ENCODE data around the gene IZUMO4. TPM values are rescaled to one million over a fixed set of nuclear protein-coding genes. Genes with fewer than 3 reads are reported as not detected.

Gene IZUMO4
- 10 to 100 TPM in 2 of 6 donors, 1 to 10 TPM in 3, under 1 TPM in 1; 0.59 to 61.8 (median 6.4) TPM for total RNA-seq

GRCh38 chr19:2096480-2097202 lies at the start of gene IZUMO4:
Gene IZUMO4 (plus strand): TSS chr19:2096915. CDS start chr19:2096946, 31 bp downstream.
- 0% methylated on average over 20 to 30 of the region's 70 CpGs for WGBS, 2 donors
- ATAC-seq (ENCODE audit: low FRiP score in 2 of 2), result peak; percentile 94 to 95

GRCh38 chr19:2047076-2047448 lies 49.7 kb upstream of the IZUMO4 start:
- ATAC-seq (ENCODE audit: low FRiP score in 2 of 2), result no peak
- peaks cover 81 to 85% (median 83%) of the 10 kb centered on the region in 4 donors for H3K4me1 ChIP-seq
- H3K4me3 ChIP-seq, result peak overlapping the region in 1 of 4 donors; percentile 100
- 79% methylated on average over 6 of the region's 6 CpGs; no CpG with 5 or more reads in 1 of the 2 donors for WGBS, 2 donors
- H3K27me3 ChIP-seq, result no peaks in the 10 kb centered on the region
- DNase-seq, result no peak
- H3K9me3 ChIP-seq, result no peaks in the 10 kb centered on the region
- peak overlapping the region; percentile 95 to 100 (median 98) for H3K27ac ChIP-seq
- peaks cover 15 to 72% (median 45%) of the 10 kb centered on the region in 4 donors for H3K36me3 ChIP-seq
- TF ChIP-seq EP300 (IDR thresholded peaks at IDR 0.05) (no peak), CTCF (IDR thresholded peaks at IDR 0.05) (no peak), POLR2AphosphoS5 (IDR thresholded peaks at IDR 0.05) (no peak), POLR2A (IDR thresholded peaks at IDR 0.05) (no peak)

More at GRCh38 chr19:2096480-2097202, at the start of gene IZUMO4:
- H3K27ac ChIP-seq, result peak within 1 kb of the TSS; percentile 90 to 96 (median 94)
- peak; percentile 28 to 67 (median 50) for TF ChIP-seq CTCF (IDR thresholded peaks at IDR 0.05)
- TF ChIP-seq EP300 (IDR thresholded peaks at IDR 0.05), result no peak
- TF ChIP-seq POLR2A (IDR thresholded peaks at IDR 0.05), result no peak
- peak in 1 of 2 donors; percentile 12 for TF ChIP-seq POLR2AphosphoS5 (IDR thresholded peaks at IDR 0.05)
- peak; percentile 99 to 100 for DNase-seq
- peaks cover 12 to 37% (median 25%) of the 10 kb centered on the region in 4 donors for H3K36me3 ChIP-seq
- H3K27me3 ChIP-seq, result no peaks in the 10 kb centered on the region
- H3K9me3 ChIP-seq, result no peaks in the 10 kb centered on the region
- H3K4me3 ChIP-seq, result peak within 1 kb of the TSS; percentile 64 to 82 (median 70)
- peaks cover 25 to 55% (median 41%) of the 10 kb centered on the region in 4 donors for H3K4me1 ChIP-seq

GRCh38 chr19:2047449-2048103 lies 49.1 kb upstream of the IZUMO4 start:
- 62 to 90% methylated on average over 2 to 22 of the region's 22 CpGs for WGBS, 2 donors
- ATAC-seq (ENCODE audit: low FRiP score in 2 of 2) (no peak), DNase-seq (peak; percentile 82 to 84)
- Histone ChIP-seq H3K4me3 (peak overlapping the region in 3 of 4 donors; percentile 95 to 100 (median 99)), H3K36me3 (peaks cover 14 to 68% (median 42%) of the 10 kb centered on the region in 4 donors), H3K4me1 (peaks cover 82 to 85% (median 84%) of the 10 kb centered on the region in 4 donors), H3K27ac (peak overlapping the region; percentile 95 to 100 (median 98)), H3K9me3 (no peaks in the 10 kb centered on the region), H3K27me3 (no peaks in the 10 kb centered on the region)
- TF ChIP-seq POLR2AphosphoS5 (IDR thresholded peaks at IDR 0.05) (peak; percentile 6 to 26), CTCF (IDR thresholded peaks at IDR 0.05) (no peak)

- TF ChIP-seq CTCF (IDR thresholded peaks at IDR 0.05), result no peak
- TF ChIP-seq POLR2A (IDR thresholded peaks at IDR 0.05), result no peak
- TF ChIP-seq EP300 (IDR thresholded peaks at IDR 0.05), result no peak
- TF ChIP-seq POLR2AphosphoS5 (IDR thresholded peaks at IDR 0.05), result no peak
- H3K4me3 ChIP-seq, result peak overlapping the region in 3 of 4 donors; percentile 95 to 100 (median 99)
- DNase-seq (peak in 1 of 2 donors; percentile 25), ATAC-seq (ENCODE audit: low FRiP score in 2 of 2) (no peak)
- peaks cover 76 to 79% (median 79%) of the 10 kb centered on the region in 4 donors for H3K4me1 ChIP-seq
- WGBS, 2 donors, result 64 to 72% methylated on average over 6 to 17 of the region's 17 CpGs
- H3K27me3 ChIP-seq, result no peaks in the 10 kb centered on the region
- H3K36me3 ChIP-seq, result peaks cover 7 to 60% (median 38%) of the 10 kb centered on the region in 4 donors
- H3K27ac ChIP-seq, result peak overlapping the region; percentile 95 to 100 (median 98)
- H3K9me3 ChIP-seq, result no peaks in the 10 kb centered on the region
These were observed 48.4 kb upstream of the IZUMO4 start for GRCh38 chr19:2048104-2048958.
